Measurements from ENCODE around the gene NRROS.

DNA sequence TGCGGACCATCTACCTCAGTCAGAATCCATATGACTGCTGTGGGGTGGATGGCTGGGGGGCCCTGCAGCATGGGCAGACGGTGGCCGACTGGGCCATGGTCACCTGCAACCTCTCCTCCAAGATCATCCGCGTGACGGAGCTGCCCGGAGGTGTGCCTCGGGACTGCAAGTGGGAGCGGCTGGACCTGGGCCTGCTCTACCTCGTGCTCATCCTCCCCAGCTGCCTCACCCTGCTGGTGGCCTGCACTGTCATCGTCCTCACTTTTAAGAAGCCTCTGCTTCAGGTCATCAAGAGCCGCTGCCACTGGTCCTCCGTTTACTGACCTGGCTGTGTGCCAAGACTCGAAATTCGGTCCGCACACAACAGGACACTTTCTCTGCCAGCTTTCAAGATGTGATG lies 21.9 kb downstream of the NRROS start:
- no peak for TF ChIP-seq CTCF (IDR thresholded peaks at IDR 0.05; ENCODE audit: low read depth, low read length)
- no peak for TF ChIP-seq MYC (IDR thresholded peaks at IDR 0.05; ENCODE audit: low read depth, low read length)

Data from NB4 (cell line).